ENCODE data around the gene ZNF609.

DNA sequence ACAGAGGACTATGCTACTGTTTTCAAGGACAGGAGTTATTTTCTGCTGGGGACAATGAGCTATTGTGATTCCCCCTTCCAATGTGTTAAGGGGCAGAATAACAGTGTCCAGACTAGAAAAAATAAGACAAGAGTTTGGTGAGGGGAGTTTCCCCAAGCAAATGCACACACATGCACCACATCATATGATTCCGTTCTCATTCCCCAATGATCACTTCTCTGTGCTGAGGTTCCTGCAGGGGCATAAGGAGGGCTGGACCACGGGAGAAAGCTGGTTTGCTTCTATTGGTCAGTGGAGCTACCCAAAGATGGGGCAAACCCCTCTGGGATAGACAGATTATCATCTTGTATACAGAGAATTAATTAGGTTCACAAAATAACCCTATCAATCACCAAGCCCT lies 234.4 kb downstream of the ZNF609 start:
- TF ChIP-seq, protein P1, sequence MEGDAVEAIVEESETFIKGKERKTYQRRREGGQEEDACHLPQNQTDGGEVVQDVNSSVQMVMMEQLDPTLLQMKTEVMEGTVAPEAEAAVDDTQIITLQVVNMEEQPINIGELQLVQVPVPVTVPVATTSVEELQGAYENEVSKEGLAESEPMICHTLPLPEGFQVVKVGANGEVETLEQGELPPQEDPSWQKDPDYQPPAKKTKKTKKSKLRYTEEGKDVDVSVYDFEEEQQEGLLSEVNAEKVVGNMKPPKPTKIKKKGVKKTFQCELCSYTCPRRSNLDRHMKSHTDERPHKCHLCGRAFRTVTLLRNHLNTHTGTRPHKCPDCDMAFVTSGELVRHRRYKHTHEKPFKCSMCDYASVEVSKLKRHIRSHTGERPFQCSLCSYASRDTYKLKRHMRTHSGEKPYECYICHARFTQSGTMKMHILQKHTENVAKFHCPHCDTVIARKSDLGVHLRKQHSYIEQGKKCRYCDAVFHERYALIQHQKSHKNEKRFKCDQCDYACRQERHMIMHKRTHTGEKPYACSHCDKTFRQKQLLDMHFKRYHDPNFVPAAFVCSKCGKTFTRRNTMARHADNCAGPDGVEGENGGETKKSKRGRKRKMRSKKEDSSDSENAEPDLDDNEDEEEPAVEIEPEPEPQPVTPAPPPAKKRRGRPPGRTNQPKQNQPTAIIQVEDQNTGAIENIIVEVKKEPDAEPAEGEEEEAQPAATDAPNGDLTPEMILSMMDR (IDR thresholded peaks at IDR 0.05) = no peak
- no peak for TF ChIP-seq POLR2A (IDR thresholded peaks at IDR 0.05)
